ENCODE data around the gene ZBTB16. TPM values are rescaled to one million over a fixed set of nuclear protein-coding genes. Genes with fewer than 3 reads are reported as not detected.

Gene ZBTB16
- polyA plus RNA-seq, 1 experiment, result not detected

GRCh38 chr11:114174712-114175495 is 115.4 kb downstream of the ZBTB16 start:
- H3K4me3 ChIP-seq (ENCODE audit: low read depth, low read length), result no peak overlapping the region
- DNase-seq (ENCODE audit: low read depth), result no peak
- ChIA-PET CTCF (interaction anchor here (1.2 to 1.6 kb wide), 2 partner anchors 9 to 15 kb away, joined by 3 read pairs; no protein-coding TSS in a partner anchor), POLR2A (no interaction called here)
- TF ChIP-seq CTCF (IDR thresholded peaks at IDR 0.05; ENCODE audit: insufficient read depth, low read depth, low read length), result no peak
- peaks cover 44% of the 10 kb centered on the region for H3K27me3 ChIP-seq (ENCODE audit: control insufficient read depth, insufficient read depth, low read length)
- no peaks in the 10 kb centered on the region for H3K36me3 ChIP-seq (ENCODE audit: control insufficient read depth, insufficient read depth, low read length)

GRCh38 chr11:114175706-114176105 is 116.2 kb downstream of the ZBTB16 start:
- H3K4me3 ChIP-seq (ENCODE audit: low read depth, low read length), result no peak overlapping the region
- CTCF ChIA-PET, result interaction anchor here (0.7 to 1.2 kb wide), 2 partner anchors 15 to 44 kb away, joined by 3 read pairs; no protein-coding TSS in a partner anchor
- H3K36me3 ChIP-seq (ENCODE audit: control insufficient read depth, insufficient read depth, low read length), result no peaks in the 10 kb centered on the region
- peaks cover 47% of the 10 kb centered on the region for H3K27me3 ChIP-seq (ENCODE audit: control insufficient read depth, insufficient read depth, low read length)
- DNase-seq (ENCODE audit: low read depth), result no peak
- TF ChIP-seq CTCF (IDR thresholded peaks at IDR 0.05; ENCODE audit: insufficient read depth, low read depth, low read length), result no peak
- POLR2A ChIA-PET, result no interaction called here

DNA sequence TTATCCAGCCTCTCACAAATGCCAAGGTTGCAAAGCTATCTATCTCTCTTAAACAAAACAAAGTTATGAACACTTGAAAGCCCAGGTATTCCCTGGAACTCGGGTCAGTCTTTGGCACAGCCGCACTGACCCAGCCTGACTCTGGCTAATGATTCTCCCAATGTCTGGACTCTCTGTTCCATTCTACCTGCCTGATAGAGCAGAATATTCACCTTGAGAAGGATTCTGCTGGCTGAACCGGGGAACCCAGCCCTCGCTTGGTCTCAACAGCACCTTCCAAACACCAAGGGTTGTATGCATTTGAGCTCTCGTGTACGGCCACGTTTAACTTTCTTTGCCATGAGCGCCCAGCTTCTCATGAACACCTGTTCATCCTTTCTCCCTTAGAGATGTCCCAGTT is 116.8 kb downstream of the ZBTB16 start:
- TF ChIP-seq CTCF (IDR thresholded peaks at IDR 0.05; ENCODE audit: insufficient read depth, low read depth, low read length), result no peak
- no peak for DNase-seq (ENCODE audit: low read depth)
- ChIA-PET POLR2A (no interaction called here), CTCF (interaction anchor here (0.7 to 1.2 kb wide), 3 partner anchors 8 to 84 kb away, joined by 3 read pairs; no protein-coding TSS in a partner anchor)
- Histone ChIP-seq H3K27me3 (ENCODE audit: control insufficient read depth, insufficient read depth, low read length) (peaks cover 45% of the 10 kb centered on the region), H3K4me3 (ENCODE audit: low read depth, low read length) (no peak overlapping the region), H3K36me3 (ENCODE audit: control insufficient read depth, insufficient read depth, low read length) (no peaks in the 10 kb centered on the region)

DNA sequence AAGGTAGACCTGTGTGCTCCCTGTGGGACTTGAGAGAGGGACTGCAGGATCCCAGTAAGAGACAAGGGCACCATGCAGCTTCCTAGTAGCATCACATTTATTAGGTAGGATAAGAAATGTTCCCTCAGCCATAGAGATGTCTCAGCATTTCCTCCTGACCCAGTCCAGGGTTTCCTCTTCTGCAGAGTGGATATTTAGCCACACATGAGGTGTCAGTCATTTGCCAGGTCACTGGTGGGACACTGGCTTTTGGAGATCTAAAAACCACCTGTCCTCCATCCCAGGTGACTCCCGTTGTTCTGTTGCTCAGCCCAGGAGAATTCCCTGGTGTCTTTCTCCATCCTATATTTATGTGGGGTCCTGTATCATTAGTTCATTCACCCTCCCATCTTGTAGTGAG is 119.1 kb downstream of the ZBTB16 start:
- H3K27me3 ChIP-seq (ENCODE audit: control insufficient read depth, insufficient read depth, low read length), result peaks cover 44% of the 10 kb centered on the region
- DNase-seq (ENCODE audit: low read depth), result no peak
- no peak overlapping the region for H3K4me3 ChIP-seq (ENCODE audit: low read depth, low read length)
- CTCF ChIA-PET, result interaction anchor here (0.6 to 3.6 kb wide), 5 partner anchors 10 to 183 kb away, joined by 3 to 31 read pairs (median 3); no protein-coding TSS in a partner anchor
- no peak for TF ChIP-seq CTCF (IDR thresholded peaks at IDR 0.05; ENCODE audit: insufficient read depth, low read depth, low read length)
- POLR2A ChIA-PET, result no interaction called here
- no peaks in the 10 kb centered on the region for H3K36me3 ChIP-seq (ENCODE audit: control insufficient read depth, insufficient read depth, low read length)

- TF ChIP-seq CTCF (IDR thresholded peaks at IDR 0.05; ENCODE audit: insufficient read depth, low read depth, low read length), result no peak
- Histone ChIP-seq H3K36me3 (ENCODE audit: control insufficient read depth, insufficient read depth, low read length) (no peaks in the 10 kb centered on the region), H3K4me3 (ENCODE audit: low read depth, low read length) (no peak overlapping the region), H3K27me3 (ENCODE audit: control insufficient read depth, insufficient read depth, low read length) (peaks cover 46% of the 10 kb centered on the region)
- CTCF ChIA-PET, result interaction anchor here (0.6 to 3.6 kb wide), 10 partner anchors 11 to 1488 kb away, joined by 3 to 31 read pairs (median 4); no protein-coding TSS in a partner anchor
- POLR2A ChIA-PET, result no interaction called here
- DNase-seq (ENCODE audit: low read depth), result no peak
Measured at GRCh38 chr11:114179234-114179941, 119.9 kb downstream of the ZBTB16 start.
